ENCODE results near the gene LGALS3BP. TPM values are rescaled to one million over a fixed set of nuclear protein-coding genes. Genes with fewer than 3 reads are reported as not detected.

The LGALS3BP gene
- total and polyA plus RNA-seq, 2 of the 4 experiments (the other 2 are of a cell fraction): 33.7 to 273 TPM

DNA sequence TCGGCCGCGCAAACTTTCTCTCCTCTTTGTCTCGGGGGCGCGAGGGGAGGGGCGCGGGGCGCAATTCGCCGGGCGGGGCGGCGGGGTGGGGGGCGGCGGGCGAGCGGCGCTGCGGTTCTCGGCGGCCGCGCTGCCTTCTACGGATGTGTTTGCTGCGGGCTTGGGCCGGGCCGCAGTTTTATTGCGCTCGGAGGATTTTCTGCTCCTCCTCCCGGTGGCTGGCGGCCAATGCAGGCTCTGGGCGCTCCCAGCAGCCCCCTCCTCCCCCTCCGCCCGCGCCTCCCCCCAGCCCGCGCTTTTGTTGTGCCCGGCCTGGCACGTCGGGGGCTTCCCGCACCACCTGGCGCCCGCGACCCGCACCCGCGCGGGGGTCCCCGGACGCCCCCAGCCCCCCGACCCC lies 54.5 kb downstream of the LGALS3BP start, which contains the start of gene TIMP2:
Gene TIMP2 (minus strand): TSS at position 154 of the 400 bp plus-strand sequence. CDS start 299 bp downstream, outside the sequence.
- Histone ChIP-seq H3K14ac (replicated peaks; ENCODE audit: low read depth, low read length) (peak within 1 kb of the TSS; percentile 88), H2AFZ (replicated peaks; ENCODE audit: low read length, poor library complexity) (peak within 1 kb of the TSS; percentile 98), H4K20me1 (ENCODE audit: insufficient read depth, low read length) (peaks cover 42% of the 10 kb centered on the region), H3K4me3 (ENCODE audit: insufficient read depth, low read depth, low read length) (peak within 1 kb of the TSS; percentile 89), H3K9ac (ENCODE audit: low read depth, low read length) (peak within 1 kb of the TSS; percentile 86), H3K4me1 (ENCODE audit: control insufficient read depth, insufficient read depth, low read length) (peaks cover 22% of the 10 kb centered on the region), H3K4me2 (ENCODE audit: low read depth, low read length) (peak within 1 kb of the TSS; percentile 91), H3K9me1 (ENCODE audit: insufficient read depth, low read length) (peaks cover 11% of the 10 kb centered on the region), H3K9me3 (ENCODE audit: control insufficient read depth, insufficient read depth, low read length) (no peaks in the 10 kb centered on the region), H3K23ac (ENCODE audit: low read depth, low read length) (peak within 1 kb of the TSS; percentile 94), H2BK20ac (ENCODE audit: low read depth, low read length) (peak within 1 kb of the TSS; percentile 89), H3K56ac (ENCODE audit: extremely low read depth, insufficient read depth, low read length) (peak within 1 kb of the TSS; percentile 70; the same call in 1 of the 2 replicates), H3K4ac (ENCODE audit: low read depth, low read length) (peak within 1 kb of the TSS; percentile 92), H3K27ac (ENCODE audit: insufficient read depth, low read length) (peak within 1 kb of the TSS; percentile 90), H2BK120ac (ENCODE audit: low read depth, low read length) (peak within 1 kb of the TSS; percentile 48), H3K36me3 (ENCODE audit: control insufficient read depth, insufficient read depth, low read length) (peaks cover 4% of the 10 kb centered on the region), H4K8ac (ENCODE audit: low read depth in 2 of 2, low read length in 2 of 2) (peak within 1 kb of the TSS; percentile 33 to 90), H2BK5ac (ENCODE audit: low read depth, low read length, poor library complexity, severe bottlenecking) (peak within 1 kb of the TSS; percentile 93), H2AK5ac (ENCODE audit: low read depth, low read length) (peak within 1 kb of the TSS; percentile 70), H3K79me1 (ENCODE audit: low read depth in 1 of 2, low read length in 2 of 2) (peaks cover 0 to 39% of the 10 kb centered on the region in 2 experiments; a peak in 3 of 4 replicates), H3K27me3 (ENCODE audit: control insufficient read depth, insufficient read depth, low read length) (no peaks in the 10 kb centered on the region), H2BK15ac (ENCODE audit: low read depth, low read length) (peak within 1 kb of the TSS; percentile 72; the same call in 1 of the 3 replicates), H4K5ac (ENCODE audit: low read depth, low read length) (peak within 1 kb of the TSS; percentile 88), H3K18ac (ENCODE audit: low read depth, low read length) (peak within 1 kb of the TSS; percentile 83), H2AK9ac (replicated peaks; ENCODE audit: low read depth, low read length, poor library complexity) (peak within 1 kb of the TSS; percentile 99), H4K91ac (ENCODE audit: insufficient read depth, low read depth, low read length) (peak within 1 kb of the TSS; percentile 89)
- in situ Hi-C loops (cut with MboI; ENCODE audit: low sequenced_read_pairs) (no loop called here), dilution Hi-C loops (cut with HindIII; ENCODE audit: low sequenced_read_pairs, unreplicated experiment) (no loop called here), intact Hi-C loops (cut with micrococcal nuclease) (loop anchor here (1.0 to 2.0 kb wide), 4 partner anchors 8 to 60 kb away; no protein-coding TSS in a partner anchor)
- BruUV-seq (replicated peaks): no TSS peak
- ATAC-seq (ENCODE audit: low read depth) (peak; percentile 77), DNase-seq (peak; percentile 83)
- POLR2A ChIA-PET (ENCODE audit: unreplicated experiment): no interaction called here
- TF ChIP-seq SMC3 (IDR thresholded peaks at IDR 0.05; ENCODE audit: low read depth, low read length): no peak
- TF ChIP-seq RFX5 (IDR thresholded peaks at IDR 0.05; ENCODE audit: low read depth, low read length): no peak
- peak; percentile 80; the same call in 1 of the 2 replicates for TF ChIP-seq MAZ (IDR thresholded peaks at IDR 0.05; ENCODE audit: borderline replicate concordance, low read depth, low read length)
- TF ChIP-seq NFE2L2 (IDR thresholded peaks at IDR 0.05; ENCODE audit: low read depth, low read length): no peak
- peak; percentile 3; the same call in 1 of the 2 replicates for TF ChIP-seq RAD21 (IDR thresholded peaks at IDR 0.05; ENCODE audit: low read length)
- TF ChIP-seq, protein P1, sequence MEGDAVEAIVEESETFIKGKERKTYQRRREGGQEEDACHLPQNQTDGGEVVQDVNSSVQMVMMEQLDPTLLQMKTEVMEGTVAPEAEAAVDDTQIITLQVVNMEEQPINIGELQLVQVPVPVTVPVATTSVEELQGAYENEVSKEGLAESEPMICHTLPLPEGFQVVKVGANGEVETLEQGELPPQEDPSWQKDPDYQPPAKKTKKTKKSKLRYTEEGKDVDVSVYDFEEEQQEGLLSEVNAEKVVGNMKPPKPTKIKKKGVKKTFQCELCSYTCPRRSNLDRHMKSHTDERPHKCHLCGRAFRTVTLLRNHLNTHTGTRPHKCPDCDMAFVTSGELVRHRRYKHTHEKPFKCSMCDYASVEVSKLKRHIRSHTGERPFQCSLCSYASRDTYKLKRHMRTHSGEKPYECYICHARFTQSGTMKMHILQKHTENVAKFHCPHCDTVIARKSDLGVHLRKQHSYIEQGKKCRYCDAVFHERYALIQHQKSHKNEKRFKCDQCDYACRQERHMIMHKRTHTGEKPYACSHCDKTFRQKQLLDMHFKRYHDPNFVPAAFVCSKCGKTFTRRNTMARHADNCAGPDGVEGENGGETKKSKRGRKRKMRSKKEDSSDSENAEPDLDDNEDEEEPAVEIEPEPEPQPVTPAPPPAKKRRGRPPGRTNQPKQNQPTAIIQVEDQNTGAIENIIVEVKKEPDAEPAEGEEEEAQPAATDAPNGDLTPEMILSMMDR (conservative IDR thresholded peaks at IDR 0.05; ENCODE audit: low read depth, low read length): 0 out of 2 replicates have a peak, but pooled peaks have one; percentile 2
- no peak for TF ChIP-seq CEBPB (IDR thresholded peaks at IDR 0.05; ENCODE audit: low read depth, low read length)
- TF ChIP-seq, protein P2, sequence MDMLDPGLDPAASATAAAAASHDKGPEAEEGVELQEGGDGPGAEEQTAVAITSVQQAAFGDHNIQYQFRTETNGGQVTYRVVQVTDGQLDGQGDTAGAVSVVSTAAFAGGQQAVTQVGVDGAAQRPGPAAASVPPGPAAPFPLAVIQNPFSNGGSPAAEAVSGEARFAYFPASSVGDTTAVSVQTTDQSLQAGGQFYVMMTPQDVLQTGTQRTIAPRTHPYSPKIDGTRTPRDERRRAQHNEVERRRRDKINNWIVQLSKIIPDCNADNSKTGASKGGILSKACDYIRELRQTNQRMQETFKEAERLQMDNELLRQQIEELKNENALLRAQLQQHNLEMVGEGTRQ (IDR thresholded peaks at IDR 0.05; ENCODE audit: low read depth, low read length): no peak
- TF ChIP-seq BHLHE40 (IDR thresholded peaks at IDR 0.05; ENCODE audit: low read depth, low read length): no peak
- peak; percentile 95 for TF ChIP-seq POLR2A (IDR thresholded peaks at IDR 0.05; ENCODE audit: low read depth, low read length)
- TF ChIP-seq, protein P3, sequence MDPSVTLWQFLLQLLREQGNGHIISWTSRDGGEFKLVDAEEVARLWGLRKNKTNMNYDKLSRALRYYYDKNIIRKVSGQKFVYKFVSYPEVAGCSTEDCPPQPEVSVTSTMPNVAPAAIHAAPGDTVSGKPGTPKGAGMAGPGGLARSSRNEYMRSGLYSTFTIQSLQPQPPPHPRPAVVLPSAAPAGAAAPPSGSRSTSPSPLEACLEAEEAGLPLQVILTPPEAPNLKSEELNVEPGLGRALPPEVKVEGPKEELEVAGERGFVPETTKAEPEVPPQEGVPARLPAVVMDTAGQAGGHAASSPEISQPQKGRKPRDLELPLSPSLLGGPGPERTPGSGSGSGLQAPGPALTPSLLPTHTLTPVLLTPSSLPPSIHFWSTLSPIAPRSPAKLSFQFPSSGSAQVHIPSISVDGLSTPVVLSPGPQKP (IDR thresholded peaks at IDR 0.05; ENCODE audit: borderline replicate concordance, low read depth, low read length): no peak
- TF ChIP-seq MXI1 (IDR thresholded peaks at IDR 0.05; ENCODE audit: borderline replicate concordance, low read depth, low read length): no peak
- TF ChIP-seq CHD1 (IDR thresholded peaks at IDR 0.05; ENCODE audit: low read depth, low read length): no peak
- no peak for TF ChIP-seq FOS (IDR thresholded peaks at IDR 0.05; ENCODE audit: low read depth, low read length)
- TF ChIP-seq MAFK (IDR thresholded peaks at IDR 0.05; ENCODE audit: low read depth, low read length): no peak
- CTCF ChIA-PET: no interaction called here
- WGBS, 2 experiments (ENCODE audit: extremely low coverage in 2 of 2, insufficient read length in 1 of 2): no CpG with 5 or more reads among the region's 52 CpGs
